Neural progenitor cell (in vitro differentiated cells): Measurements from ENCODE around the gene ABCB6.

Experiments
- EZH2 ChIP-seq: fragments of 200-600 bp; sonication (generic); IDR thresholded peaks from 2 replicates; pipeline ENCODE4 v1.6.1; 2017; ENCODE audit warnings: antibody characterized with exemption, mild to moderate bottlenecking, moderate library complexity
- EZH2phosphoT487 ChIP-seq: fragments of 200-600 bp; sonication (generic); IDR thresholded peaks from 2 replicates; pipeline ENCODE4 v1.6.1; 2017; ENCODE audit warnings: antibody characterized with exemption
- TF ChIP-seq, protein P1 (sequence below): fragments of 200-600 bp; sonication (generic); IDR thresholded peaks from 2 replicates; pipeline ENCODE4 v1.5.1; 2017; ENCODE audit warnings: antibody characterized with exemption, mild to moderate bottlenecking

GRCh38 chr2:219244789-219245147 is 26.0 kb upstream of the ABCB6 start:
- TF ChIP-seq, protein P1, sequence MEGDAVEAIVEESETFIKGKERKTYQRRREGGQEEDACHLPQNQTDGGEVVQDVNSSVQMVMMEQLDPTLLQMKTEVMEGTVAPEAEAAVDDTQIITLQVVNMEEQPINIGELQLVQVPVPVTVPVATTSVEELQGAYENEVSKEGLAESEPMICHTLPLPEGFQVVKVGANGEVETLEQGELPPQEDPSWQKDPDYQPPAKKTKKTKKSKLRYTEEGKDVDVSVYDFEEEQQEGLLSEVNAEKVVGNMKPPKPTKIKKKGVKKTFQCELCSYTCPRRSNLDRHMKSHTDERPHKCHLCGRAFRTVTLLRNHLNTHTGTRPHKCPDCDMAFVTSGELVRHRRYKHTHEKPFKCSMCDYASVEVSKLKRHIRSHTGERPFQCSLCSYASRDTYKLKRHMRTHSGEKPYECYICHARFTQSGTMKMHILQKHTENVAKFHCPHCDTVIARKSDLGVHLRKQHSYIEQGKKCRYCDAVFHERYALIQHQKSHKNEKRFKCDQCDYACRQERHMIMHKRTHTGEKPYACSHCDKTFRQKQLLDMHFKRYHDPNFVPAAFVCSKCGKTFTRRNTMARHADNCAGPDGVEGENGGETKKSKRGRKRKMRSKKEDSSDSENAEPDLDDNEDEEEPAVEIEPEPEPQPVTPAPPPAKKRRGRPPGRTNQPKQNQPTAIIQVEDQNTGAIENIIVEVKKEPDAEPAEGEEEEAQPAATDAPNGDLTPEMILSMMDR = no peak
- no peak for TF ChIP-seq EZH2phosphoT487
- TF ChIP-seq EZH2 = no peak
